Fibroblast of villous mesenchyme (primary cell): ENCODE results near the gene ADAMTS16. TPM values are rescaled to one million over a fixed set of nuclear protein-coding genes. Genes with fewer than 3 reads are reported as not detected.

Experiments
- DNase-seq: peaks from one replicate; pipeline ENCODE4 v3.0.0-alpha.2; 2010; ENCODE audit warnings: low read depth
- H3K4me3 ChIP-seq: 2 replicates; pipeline ENCODE4 v1.5.1; 2011; ENCODE audit warnings: low read depth, mild to moderate bottlenecking, low read length
- total RNA-seq: library from RNA; depleted of rRNA; stranded (reverse); fragments of >200 nt; gene quantifications from 2 replicates; pipeline ENCODE4 v1.2.3, GENCODE V29; 2012
- TF ChIP-seq, protein P1 (sequence below): IDR thresholded peaks from 2 replicates; pipeline ENCODE4 v1.5.1; 2012; ENCODE audit warnings: low read depth, mild to moderate bottlenecking, low read length; ENCODE audit not compliant: insufficient read depth

Gene ADAMTS16
- total RNA-seq, 1 donor: under 0.01 TPM

DNA sequence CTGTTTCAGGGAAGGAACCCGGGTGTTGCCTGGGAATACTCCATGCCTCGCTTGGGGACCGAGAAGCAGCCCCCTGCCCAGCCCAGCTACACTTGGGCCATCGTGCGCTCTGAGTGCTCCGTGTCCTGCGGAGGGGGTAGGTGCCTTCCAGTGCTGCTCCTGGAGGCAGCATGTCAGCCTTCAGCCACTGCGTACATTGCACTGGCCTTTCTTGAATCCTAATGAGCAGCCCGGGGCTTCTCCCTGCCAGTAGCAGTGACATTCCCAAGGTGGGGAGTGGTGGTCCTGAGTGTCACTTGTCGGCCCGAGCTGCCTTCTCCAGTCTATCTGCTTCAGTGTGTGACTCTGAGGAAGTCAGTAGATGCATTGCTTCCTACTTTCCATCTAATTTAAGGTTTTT lies 101.9 kb downstream of the ADAMTS16 start:
- no peak overlapping the region for H3K4me3 ChIP-seq
- TF ChIP-seq, protein P1, sequence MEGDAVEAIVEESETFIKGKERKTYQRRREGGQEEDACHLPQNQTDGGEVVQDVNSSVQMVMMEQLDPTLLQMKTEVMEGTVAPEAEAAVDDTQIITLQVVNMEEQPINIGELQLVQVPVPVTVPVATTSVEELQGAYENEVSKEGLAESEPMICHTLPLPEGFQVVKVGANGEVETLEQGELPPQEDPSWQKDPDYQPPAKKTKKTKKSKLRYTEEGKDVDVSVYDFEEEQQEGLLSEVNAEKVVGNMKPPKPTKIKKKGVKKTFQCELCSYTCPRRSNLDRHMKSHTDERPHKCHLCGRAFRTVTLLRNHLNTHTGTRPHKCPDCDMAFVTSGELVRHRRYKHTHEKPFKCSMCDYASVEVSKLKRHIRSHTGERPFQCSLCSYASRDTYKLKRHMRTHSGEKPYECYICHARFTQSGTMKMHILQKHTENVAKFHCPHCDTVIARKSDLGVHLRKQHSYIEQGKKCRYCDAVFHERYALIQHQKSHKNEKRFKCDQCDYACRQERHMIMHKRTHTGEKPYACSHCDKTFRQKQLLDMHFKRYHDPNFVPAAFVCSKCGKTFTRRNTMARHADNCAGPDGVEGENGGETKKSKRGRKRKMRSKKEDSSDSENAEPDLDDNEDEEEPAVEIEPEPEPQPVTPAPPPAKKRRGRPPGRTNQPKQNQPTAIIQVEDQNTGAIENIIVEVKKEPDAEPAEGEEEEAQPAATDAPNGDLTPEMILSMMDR: no peak
- no peak for DNase-seq

DNA sequence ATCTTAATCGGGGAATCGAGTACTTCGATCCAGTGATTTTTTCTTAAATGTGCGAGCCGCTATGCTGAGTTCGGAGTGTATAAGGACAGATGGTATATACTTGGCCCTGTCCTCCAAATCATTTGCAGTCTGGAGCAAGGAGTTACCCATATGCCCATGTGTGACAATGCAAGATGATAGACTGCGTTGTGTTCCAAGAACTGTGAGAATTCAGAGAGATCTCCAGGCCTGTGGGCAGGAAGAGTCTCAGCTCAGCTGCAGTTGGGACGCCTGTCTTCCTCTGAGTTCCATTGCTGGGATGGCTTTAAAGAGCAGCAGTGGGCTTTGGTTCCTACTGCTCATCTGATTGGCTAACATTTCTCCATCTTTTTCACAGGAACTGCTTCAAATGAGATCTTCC lies 106.6 kb downstream of the ADAMTS16 start:
- no peak for DNase-seq
- H3K4me3 ChIP-seq: no peak overlapping the region
- TF ChIP-seq, protein P1: no peak

DNA sequence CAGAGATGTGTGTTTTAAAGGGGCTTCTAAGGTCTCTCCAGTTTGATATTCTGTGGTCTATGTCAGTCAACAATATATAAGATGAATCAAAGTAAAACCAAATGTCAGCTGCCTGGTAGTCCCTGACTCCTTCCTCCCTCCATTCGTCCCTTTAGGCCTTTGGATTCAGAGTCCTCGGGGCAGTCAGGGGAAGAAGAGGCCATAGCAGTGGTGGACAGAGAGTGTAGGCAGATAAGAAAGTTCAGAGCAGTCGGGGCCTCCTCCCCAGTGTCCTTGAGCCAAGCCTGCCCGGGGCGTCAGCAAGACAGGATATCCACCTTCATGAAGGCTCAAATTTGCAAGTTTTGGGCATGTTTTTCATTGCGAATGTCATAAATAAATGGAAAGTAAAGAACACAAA lies 110.6 kb downstream of the ADAMTS16 start:
- TF ChIP-seq, protein P1: no peak
- no peak overlapping the region for H3K4me3 ChIP-seq
- no peak for DNase-seq

DNA sequence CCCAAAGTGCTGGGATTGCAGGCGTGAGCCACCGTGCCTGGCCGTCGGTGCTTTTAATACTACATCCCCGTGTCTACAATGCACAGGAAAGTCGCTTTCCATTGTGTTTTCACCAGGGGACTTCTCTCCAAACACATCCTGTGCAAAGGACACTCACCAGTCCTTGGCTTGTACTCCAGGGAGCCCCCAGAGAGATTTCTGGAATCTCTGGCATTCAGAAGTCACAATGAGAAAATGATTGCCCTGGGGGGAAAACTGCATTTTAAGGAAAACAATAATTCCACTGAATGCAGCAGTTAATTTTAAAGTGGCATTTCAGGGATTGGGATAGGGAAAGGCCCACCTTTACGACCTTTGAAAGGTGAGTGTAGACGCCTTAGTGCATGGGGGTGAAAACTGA lies 112.0 kb downstream of the ADAMTS16 start:
- no peak overlapping the region for H3K4me3 ChIP-seq
- no peak for DNase-seq
- TF ChIP-seq, protein P1: no peak

DNA sequence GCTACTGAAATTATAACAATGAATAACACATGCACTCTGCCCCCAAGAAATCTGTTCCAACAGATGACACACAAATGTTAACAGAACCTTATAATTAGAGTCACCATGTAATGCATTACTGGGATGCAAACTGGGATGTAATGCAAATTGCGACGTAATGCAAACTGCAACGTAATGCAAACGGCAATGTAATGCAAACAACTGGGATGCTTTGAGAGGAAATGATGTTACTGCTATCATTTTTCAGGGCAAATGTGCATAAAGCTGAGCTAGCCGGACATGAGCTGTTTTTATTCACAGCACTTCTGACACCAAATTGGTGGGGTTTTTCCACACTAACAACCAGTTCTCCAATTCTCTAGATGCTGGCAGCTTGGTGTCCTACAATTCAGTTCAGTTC lies 117.2 kb downstream of the ADAMTS16 start:
- TF ChIP-seq, protein P1: no peak
- no peak for DNase-seq
- H3K4me3 ChIP-seq: no peak overlapping the region

DNA sequence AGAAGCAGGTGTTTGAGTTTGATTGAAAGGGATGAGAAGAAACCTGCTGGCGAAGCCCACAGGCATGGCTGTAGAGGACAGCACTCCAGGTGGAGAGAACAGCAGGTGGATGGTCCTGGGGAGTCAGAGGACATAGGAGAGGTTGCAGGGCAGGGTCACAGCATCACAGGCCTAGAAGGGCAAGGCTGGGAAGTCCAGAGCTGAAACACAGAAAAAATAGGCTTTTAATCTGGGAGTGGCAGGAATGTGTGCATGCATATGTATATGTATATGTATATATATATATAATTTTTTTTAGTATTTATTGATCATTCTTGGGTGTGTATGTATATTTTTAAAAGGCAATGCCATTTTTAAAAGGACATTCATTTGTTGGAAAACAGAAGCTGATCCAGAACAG lies 118.4 kb downstream of the ADAMTS16 start:
- no peak for DNase-seq
- no peak overlapping the region for H3K4me3 ChIP-seq
- TF ChIP-seq, protein P1: no peak

DNA sequence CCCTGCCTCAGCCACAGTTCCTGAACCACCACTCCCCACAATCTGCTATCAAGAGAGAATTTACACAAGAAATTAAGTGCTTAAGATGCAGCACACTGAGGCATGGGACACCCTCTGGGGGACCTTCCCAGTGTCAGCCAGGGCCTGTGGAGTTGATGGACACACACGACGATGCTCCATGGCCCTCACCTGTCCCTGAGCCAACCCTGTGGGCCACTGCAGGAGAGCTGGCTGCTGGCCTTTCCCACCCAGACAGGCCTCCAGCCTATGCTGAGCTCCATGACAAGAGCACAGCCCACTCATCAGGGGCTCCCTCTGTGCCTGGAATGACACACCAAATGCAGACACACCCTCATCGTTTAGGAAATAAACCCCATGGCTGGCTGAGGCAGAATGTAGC lies 124.6 kb downstream of the ADAMTS16 start:
- TF ChIP-seq, protein P1: no peak
- no peak for DNase-seq

More for the DNA sequence above, 124.6 kb downstream of the ADAMTS16 start:
- no peak overlapping the region for H3K4me3 ChIP-seq
